ENCODE results near the gene CDH4. TPM values are rescaled to one million over a fixed set of nuclear protein-coding genes. Genes with fewer than 3 reads are reported as not detected.

The CDH4 gene
- total RNA-seq, 4 donors from 2014 or later: 0.13 to 0.38 (median 0.21) TPM; not detected in 1

GRCh38 chr20:61527626-61528025 is 275.6 kb downstream of the CDH4 start:
- no peak for TF ChIP-seq POLR2A (IDR thresholded peaks at IDR 0.05)
- TF ChIP-seq, protein P1, sequence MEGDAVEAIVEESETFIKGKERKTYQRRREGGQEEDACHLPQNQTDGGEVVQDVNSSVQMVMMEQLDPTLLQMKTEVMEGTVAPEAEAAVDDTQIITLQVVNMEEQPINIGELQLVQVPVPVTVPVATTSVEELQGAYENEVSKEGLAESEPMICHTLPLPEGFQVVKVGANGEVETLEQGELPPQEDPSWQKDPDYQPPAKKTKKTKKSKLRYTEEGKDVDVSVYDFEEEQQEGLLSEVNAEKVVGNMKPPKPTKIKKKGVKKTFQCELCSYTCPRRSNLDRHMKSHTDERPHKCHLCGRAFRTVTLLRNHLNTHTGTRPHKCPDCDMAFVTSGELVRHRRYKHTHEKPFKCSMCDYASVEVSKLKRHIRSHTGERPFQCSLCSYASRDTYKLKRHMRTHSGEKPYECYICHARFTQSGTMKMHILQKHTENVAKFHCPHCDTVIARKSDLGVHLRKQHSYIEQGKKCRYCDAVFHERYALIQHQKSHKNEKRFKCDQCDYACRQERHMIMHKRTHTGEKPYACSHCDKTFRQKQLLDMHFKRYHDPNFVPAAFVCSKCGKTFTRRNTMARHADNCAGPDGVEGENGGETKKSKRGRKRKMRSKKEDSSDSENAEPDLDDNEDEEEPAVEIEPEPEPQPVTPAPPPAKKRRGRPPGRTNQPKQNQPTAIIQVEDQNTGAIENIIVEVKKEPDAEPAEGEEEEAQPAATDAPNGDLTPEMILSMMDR (IDR thresholded peaks at IDR 0.05): no peak
- no peak for DNase-seq
- intact Hi-C loops (cut with DNase I): no loop called here
- H3K27ac ChIP-seq: no peak overlapping the region
- WGBS, 2 donors: 79 to 82% methylated on average over 4 to 9 of the region's 11 CpGs
- no peak overlapping the region for H3K4me3 ChIP-seq
- H3K27me3 ChIP-seq: peaks cover 0 to 34% (median 0%) of the 10 kb centered on the region in 4 donors
- H3K9me3 ChIP-seq: no peaks in the 10 kb centered on the region
- H3K4me1 ChIP-seq: no peaks in the 10 kb centered on the region
- no peaks in the 10 kb centered on the region for H3K36me3 ChIP-seq

- H3K27ac ChIP-seq: no peak overlapping the region
- no peaks in the 10 kb centered on the region for H3K36me3 ChIP-seq
- H3K9me3 ChIP-seq: no peaks in the 10 kb centered on the region
- 74 to 84% methylated on average over 8 to 9 of the region's 9 CpGs for WGBS, 2 donors
- intact Hi-C loops (cut with DNase I): no loop called here
- peaks cover 0 to 44% (median 0%) of the 10 kb centered on the region in 4 donors for H3K27me3 ChIP-seq
- TF ChIP-seq, protein P1 (IDR thresholded peaks at IDR 0.05): no peak
- no peak for TF ChIP-seq POLR2A (IDR thresholded peaks at IDR 0.05)
- H3K4me1 ChIP-seq: no peaks in the 10 kb centered on the region
- no peak for DNase-seq
- H3K4me3 ChIP-seq: no peak overlapping the region
Measured at GRCh38 chr20:61528591-61528990, 276.5 kb downstream of the CDH4 start.

GRCh38 chr20:61529354-61529753 is 277.3 kb downstream of the CDH4 start:
- peaks cover 0 to 44% (median 0%) of the 10 kb centered on the region in 4 donors for H3K27me3 ChIP-seq
- DNase-seq: no peak
- H3K4me1 ChIP-seq: no peaks in the 10 kb centered on the region
- intact Hi-C loops (cut with DNase I): no loop called here
- no peak overlapping the region for H3K4me3 ChIP-seq
- H3K9me3 ChIP-seq: no peaks in the 10 kb centered on the region
- WGBS, 2 donors: 48 to 50% methylated on average over 5 of the region's 5 CpGs
- no peak overlapping the region for H3K27ac ChIP-seq
- no peaks in the 10 kb centered on the region for H3K36me3 ChIP-seq
- no peak for TF ChIP-seq POLR2A (IDR thresholded peaks at IDR 0.05)
- TF ChIP-seq, protein P1 (IDR thresholded peaks at IDR 0.05): no peak

DNA sequence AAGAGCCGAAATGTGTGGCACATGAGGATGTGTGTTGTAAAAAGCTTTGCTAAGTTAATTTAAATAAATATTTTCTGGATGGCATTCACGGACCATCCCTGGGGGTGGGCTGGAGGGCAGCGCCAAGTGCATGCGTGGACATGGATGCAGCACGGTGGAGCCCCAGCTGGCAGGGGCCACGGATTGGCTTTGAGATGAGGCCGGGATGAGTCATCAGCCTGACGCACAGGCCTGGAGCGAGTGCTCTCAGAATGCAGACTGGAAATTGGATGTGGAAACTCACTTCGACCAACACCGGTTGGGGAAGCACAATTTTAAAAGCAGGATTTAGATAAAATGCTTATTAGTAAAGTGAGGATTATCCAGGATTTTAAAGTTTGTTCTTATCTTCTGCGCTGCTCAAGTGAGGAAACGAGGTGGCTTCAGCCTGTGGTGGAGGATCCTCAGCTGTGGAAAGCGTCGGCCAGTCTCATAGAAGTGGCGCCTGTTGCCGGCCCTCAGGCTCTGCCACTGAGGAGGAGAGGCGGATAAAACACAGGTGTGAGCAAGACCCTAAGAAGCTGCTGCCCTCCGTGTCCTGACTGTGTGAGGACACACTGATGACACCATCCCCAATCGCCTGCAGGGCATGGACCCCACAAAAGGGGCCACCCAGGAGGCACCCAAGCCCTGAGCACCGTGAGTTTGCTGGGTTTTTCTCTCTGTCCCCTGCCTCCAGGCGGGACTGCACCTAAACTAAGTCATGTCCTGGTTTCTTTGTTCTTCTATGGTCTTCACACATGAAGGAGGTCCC is 279.7 kb downstream of the CDH4 start:
- no peak for TF ChIP-seq POLR2A (IDR thresholded peaks at IDR 0.05)
- 48 to 74% methylated on average over 21 to 22 of the region's 22 CpGs for WGBS, 2 donors
- no peak for DNase-seq
- Histone ChIP-seq H3K9me3 (no peaks in the 10 kb centered on the region), H3K4me1 (no peaks in the 10 kb centered on the region), H3K4me3 (no peak overlapping the region), H3K36me3 (no peaks in the 10 kb centered on the region), H3K27ac (no peak overlapping the region), H3K27me3 (peaks cover 0 to 32% (median 0%) of the 10 kb centered on the region in 4 donors)
- intact Hi-C loops (cut with DNase I): no loop called here

DNA sequence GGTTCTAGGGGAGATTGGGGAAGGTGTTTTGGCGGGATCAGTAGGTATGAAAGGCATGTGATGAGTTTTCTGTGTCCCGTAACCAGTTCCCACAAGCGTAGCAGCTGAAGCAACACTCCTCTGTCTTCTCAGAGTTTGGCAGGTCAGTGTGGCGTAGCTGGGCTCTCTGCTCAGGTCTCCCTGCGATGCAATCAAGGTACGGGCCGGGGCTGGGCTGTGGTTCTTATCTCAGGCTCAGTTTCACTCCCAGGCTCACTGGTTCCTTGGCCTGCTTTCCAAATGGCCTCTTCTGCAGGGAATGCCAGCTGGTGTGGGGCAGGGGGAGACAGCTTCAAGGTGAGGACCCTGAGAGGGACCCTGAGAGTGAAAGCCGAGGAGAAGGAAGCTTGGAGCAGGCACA is 280.7 kb downstream of the CDH4 start:
- Histone ChIP-seq H3K4me3 (no peak overlapping the region), H3K4me1 (no peaks in the 10 kb centered on the region), H3K27ac (no peak overlapping the region), H3K9me3 (no peaks in the 10 kb centered on the region), H3K27me3 (peaks cover 0 to 22% (median 0%) of the 10 kb centered on the region in 4 donors), H3K36me3 (no peaks in the 10 kb centered on the region)
- TF ChIP-seq, protein P1 (IDR thresholded peaks at IDR 0.05): no peak
- no peak for DNase-seq
- WGBS, 2 donors: 79 to 88% methylated on average over 6 of the region's 8 CpGs
- intact Hi-C loops (cut with DNase I): no loop called here
